ENCODE results near the gene PAXIP1.
"Not testable (repeated sequence)": the region's sequence is repeated elsewhere in the genome, so short reads cannot be mapped to it uniquely, and the experiment has no call there.

The PAXIP1 gene

DNA sequence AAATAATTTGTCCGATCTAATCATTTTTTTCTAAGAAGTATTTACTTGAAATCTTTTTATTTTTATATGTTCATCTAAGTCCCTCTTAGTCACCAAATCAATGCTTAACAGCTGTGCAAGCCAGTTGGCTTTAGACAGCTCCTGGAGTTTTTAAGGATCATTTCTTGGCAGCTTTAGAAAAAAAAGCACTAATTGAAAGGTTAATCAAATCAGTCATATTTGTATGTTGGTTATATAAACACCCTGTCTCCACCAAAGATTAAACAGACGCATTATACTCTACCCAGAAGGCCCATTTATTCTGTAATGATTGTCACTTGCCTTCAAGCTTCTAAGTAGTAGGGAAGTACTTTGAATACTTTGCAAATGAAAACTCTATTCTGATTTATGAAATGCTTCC, 60.2 kb downstream of the PAXIP1 start:
- no peak overlapping the region for H2AFZ ChIP-seq (ENCODE audit: low read depth, low read length, severe bottlenecking)
- peaks cover 30% of the 10 kb centered on the region; the same call in 1 of the 2 replicates for H3K36me3 ChIP-seq (ENCODE audit: low read length)
- no peak overlapping the region for H3K4me3 ChIP-seq (ENCODE audit: insufficient read depth, low read length, poor library complexity, severe bottlenecking)
- H3K27me3 ChIP-seq (ENCODE audit: low read length): no peaks in the 10 kb centered on the region
- H3F3A ChIP-seq (ENCODE audit: insufficient read depth): peaks cover 4% of the 10 kb centered on the region; the same call in 1 of the 2 replicates
- no peaks in the 10 kb centered on the region for H3K9me3 ChIP-seq (ENCODE audit: insufficient read depth, low read length)
- no peak overlapping the region for H3K27ac ChIP-seq (ENCODE audit: low read depth, low read length)
- H3K79me2 ChIP-seq (ENCODE audit: insufficient read depth, low read length): no peaks in the 10 kb centered on the region
- no peaks in the 10 kb centered on the region for H3K9me2 ChIP-seq (replicated peaks; ENCODE audit: insufficient read depth, low read length)
- H3K9ac ChIP-seq (ENCODE audit: low read length): no peak overlapping the region
- no peak overlapping the region for H3K4me2 ChIP-seq (ENCODE audit: low read depth, low read length, poor library complexity, severe bottlenecking)
- no peaks in the 10 kb centered on the region for H4K20me1 ChIP-seq (ENCODE audit: low read depth, low read length)
- no peak for TF ChIP-seq EZH2phosphoT487 (conservative IDR thresholded peaks at IDR 0.05; ENCODE audit: low read length)
- TF ChIP-seq, protein P1, sequence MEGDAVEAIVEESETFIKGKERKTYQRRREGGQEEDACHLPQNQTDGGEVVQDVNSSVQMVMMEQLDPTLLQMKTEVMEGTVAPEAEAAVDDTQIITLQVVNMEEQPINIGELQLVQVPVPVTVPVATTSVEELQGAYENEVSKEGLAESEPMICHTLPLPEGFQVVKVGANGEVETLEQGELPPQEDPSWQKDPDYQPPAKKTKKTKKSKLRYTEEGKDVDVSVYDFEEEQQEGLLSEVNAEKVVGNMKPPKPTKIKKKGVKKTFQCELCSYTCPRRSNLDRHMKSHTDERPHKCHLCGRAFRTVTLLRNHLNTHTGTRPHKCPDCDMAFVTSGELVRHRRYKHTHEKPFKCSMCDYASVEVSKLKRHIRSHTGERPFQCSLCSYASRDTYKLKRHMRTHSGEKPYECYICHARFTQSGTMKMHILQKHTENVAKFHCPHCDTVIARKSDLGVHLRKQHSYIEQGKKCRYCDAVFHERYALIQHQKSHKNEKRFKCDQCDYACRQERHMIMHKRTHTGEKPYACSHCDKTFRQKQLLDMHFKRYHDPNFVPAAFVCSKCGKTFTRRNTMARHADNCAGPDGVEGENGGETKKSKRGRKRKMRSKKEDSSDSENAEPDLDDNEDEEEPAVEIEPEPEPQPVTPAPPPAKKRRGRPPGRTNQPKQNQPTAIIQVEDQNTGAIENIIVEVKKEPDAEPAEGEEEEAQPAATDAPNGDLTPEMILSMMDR (IDR thresholded peaks at IDR 0.05; ENCODE audit: insufficient read depth, low read length, poor library complexity, severe bottlenecking): no peak

DNA sequence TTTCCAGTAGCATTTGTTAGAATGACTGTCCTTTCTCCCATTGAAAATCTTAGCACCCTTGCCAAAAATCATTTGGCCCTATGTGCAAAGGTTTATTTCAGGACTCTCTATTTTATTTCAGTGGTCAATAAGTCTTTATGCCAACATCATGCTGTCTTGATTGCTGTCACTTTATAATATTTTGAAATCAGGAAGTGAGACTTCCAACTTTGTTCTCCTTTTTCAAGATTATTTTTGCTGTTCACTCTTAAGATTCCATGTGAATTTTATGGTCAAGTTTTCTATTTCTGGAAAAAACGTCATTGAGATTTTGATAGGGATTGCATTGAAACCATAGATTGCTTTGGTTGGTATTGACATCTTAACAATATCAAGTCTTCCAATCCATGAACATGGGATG, 65.1 kb downstream of the PAXIP1 start:
- Histone ChIP-seq H2AFZ (ENCODE audit: low read depth, low read length, severe bottlenecking) (no peak overlapping the region), H3K27me3 (ENCODE audit: low read length) (no peaks in the 10 kb centered on the region), H3F3A (ENCODE audit: insufficient read depth) (0 out of 2 replicates have a peak, but pooled peaks cover 4% of the 10 kb centered on the region), H3K9me3 (ENCODE audit: insufficient read depth, low read length) (peaks cover 33% of the 10 kb centered on the region), H3K27ac (ENCODE audit: low read depth, low read length) (no peak overlapping the region), H3K79me2 (ENCODE audit: insufficient read depth, low read length) (no peaks in the 10 kb centered on the region), H3K4me3 (ENCODE audit: insufficient read depth, low read length, poor library complexity, severe bottlenecking) (no peak overlapping the region), H3K4me2 (ENCODE audit: low read depth, low read length, poor library complexity, severe bottlenecking) (no peak overlapping the region), H3K36me3 (ENCODE audit: low read length) (no peaks in the 10 kb centered on the region; the same call in 1 of the 2 replicates), H4K20me1 (ENCODE audit: low read depth, low read length) (no peaks in the 10 kb centered on the region), H3K9me2 (replicated peaks; ENCODE audit: insufficient read depth, low read length) (no peaks in the 10 kb centered on the region), H3K9ac (ENCODE audit: low read length) (no peak overlapping the region)
- no peak for TF ChIP-seq EZH2phosphoT487 (conservative IDR thresholded peaks at IDR 0.05; ENCODE audit: low read length)
- TF ChIP-seq, protein P1 (IDR thresholded peaks at IDR 0.05; ENCODE audit: insufficient read depth, low read length, poor library complexity, severe bottlenecking): no peak

DNA sequence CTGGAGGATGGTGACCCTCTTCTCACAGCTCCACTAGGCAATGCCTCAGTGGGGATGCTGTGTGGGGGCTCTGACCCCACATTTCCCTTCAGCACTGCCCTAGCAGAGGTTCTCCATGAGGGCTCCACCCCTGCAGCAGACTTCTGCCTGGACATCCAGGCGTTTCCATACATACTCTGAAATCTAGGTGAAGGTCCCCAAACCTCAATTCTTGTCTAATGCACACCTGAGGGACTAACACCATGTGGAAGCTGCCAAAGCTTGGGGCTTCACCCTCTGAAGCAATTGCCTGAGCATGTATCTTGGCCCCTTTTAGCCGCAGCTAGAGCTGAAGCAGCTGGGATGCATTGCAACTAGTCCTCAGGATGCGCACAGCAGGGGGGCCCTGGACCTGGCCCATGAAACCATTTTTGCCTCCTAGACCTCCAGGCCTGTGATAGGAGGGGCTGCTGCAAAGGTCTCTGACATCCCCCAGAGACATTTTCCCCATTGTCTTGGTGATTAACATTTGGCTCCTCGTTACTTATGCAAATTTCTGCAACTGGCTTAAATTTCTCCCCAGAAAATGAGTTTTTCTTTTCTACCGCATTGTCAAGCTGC, 68.5 kb downstream of the PAXIP1 start:
- H2AFZ ChIP-seq (ENCODE audit: low read depth, low read length, severe bottlenecking); H3K79me2 ChIP-seq (ENCODE audit: insufficient read depth, low read length); H3K4me3 ChIP-seq (ENCODE audit: insufficient read depth, low read length, poor library complexity, severe bottlenecking); H3K9ac ChIP-seq (ENCODE audit: low read length); H3F3A ChIP-seq (ENCODE audit: insufficient read depth); H3K36me3 ChIP-seq (ENCODE audit: low read length); H3K9me2 ChIP-seq (replicated peaks; ENCODE audit: insufficient read depth, low read length); H3K27ac ChIP-seq (ENCODE audit: low read depth, low read length); H3K27me3 ChIP-seq (ENCODE audit: low read length); H3K4me2 ChIP-seq (ENCODE audit: low read depth, low read length, poor library complexity, severe bottlenecking); H4K20me1 ChIP-seq (ENCODE audit: low read depth, low read length): not testable (repeated sequence)
- peaks cover 33% of the 10 kb centered on the region for H3K9me3 ChIP-seq (ENCODE audit: insufficient read depth, low read length)

DNA sequence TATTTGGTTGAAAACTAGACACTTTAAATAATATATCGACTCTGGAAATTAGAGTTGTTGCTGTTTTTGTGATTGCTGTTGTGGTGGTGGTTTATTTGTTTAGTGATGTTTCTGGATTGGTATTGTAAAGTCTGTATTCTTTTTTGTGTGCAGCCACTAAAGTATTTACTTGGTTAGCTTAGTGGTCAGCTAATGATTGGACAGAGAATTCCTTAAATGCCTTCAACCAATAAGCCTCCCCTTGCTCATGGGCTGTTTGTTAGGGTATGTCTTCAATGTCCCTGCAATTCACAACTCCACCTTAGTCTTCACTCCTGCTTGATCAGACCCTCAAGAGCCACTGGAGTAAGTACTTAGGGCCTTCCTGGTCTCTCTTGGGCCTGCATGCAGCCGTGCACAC, 71.0 kb downstream of the PAXIP1 start:
- no peaks in the 10 kb centered on the region; the same call in 1 of the 2 replicates for H3K36me3 ChIP-seq (ENCODE audit: low read length)
- H2AFZ ChIP-seq (ENCODE audit: low read depth, low read length, severe bottlenecking): no peak overlapping the region
- H3K4me3 ChIP-seq (ENCODE audit: insufficient read depth, low read length, poor library complexity, severe bottlenecking): no peak overlapping the region
- no peaks in the 10 kb centered on the region for H4K20me1 ChIP-seq (ENCODE audit: low read depth, low read length)
- no peaks in the 10 kb centered on the region for H3K27me3 ChIP-seq (ENCODE audit: low read length)
- no peak overlapping the region for H3K9ac ChIP-seq (ENCODE audit: low read length)
- H3K4me2 ChIP-seq (ENCODE audit: low read depth, low read length, poor library complexity, severe bottlenecking): no peak overlapping the region
- peaks cover 32% of the 10 kb centered on the region for H3K9me3 ChIP-seq (ENCODE audit: insufficient read depth, low read length)
- no peaks in the 10 kb centered on the region for H3K79me2 ChIP-seq (ENCODE audit: insufficient read depth, low read length)
- H3K9me2 ChIP-seq (replicated peaks; ENCODE audit: insufficient read depth, low read length): no peaks in the 10 kb centered on the region
- no peaks in the 10 kb centered on the region for H3F3A ChIP-seq (ENCODE audit: insufficient read depth)
- no peak overlapping the region for H3K27ac ChIP-seq (ENCODE audit: low read depth, low read length)
- TF ChIP-seq, protein P1 (IDR thresholded peaks at IDR 0.05; ENCODE audit: insufficient read depth, low read length, poor library complexity, severe bottlenecking): no peak
- no peak for TF ChIP-seq EZH2phosphoT487 (conservative IDR thresholded peaks at IDR 0.05; ENCODE audit: low read length)

Measured in SU-DHL-6 (cell line).